ENCODE measurements around the gene ITPR1. TPM values are rescaled to one million over a fixed set of nuclear protein-coding genes. Genes with fewer than 3 reads are reported as not detected.

Gene ITPR1
- total and polyA plus RNA-seq, 12 donors = 9.7 to 40.3 (median 18.8) TPM

GRCh38 chr3:4741404-4742307 is 248.5 kb downstream of the ITPR1 start:
- peaks cover 10 to 93% (median 47%) of the 10 kb centered on the region in 9 donors for H3K4me1 ChIP-seq
- peak overlapping the region; percentile 61 to 97 (median 87) for H3K27ac ChIP-seq
- peak; percentile 80 to 92 (median 86) for ATAC-seq
- WGBS, 2 donors = 43 to 53% methylated on average over 14 of the region's 14 CpGs
- DNase-seq = peak; percentile 41 to 87
- H3K9me3 ChIP-seq = peaks cover 0 to 9% (median 0%) of the 10 kb centered on the region in 11 donors
- TF ChIP-seq CTCF (IDR thresholded peaks at IDR 0.05) = no peak
- no peaks in the 10 kb centered on the region for H3K27me3 ChIP-seq
- intact Hi-C loops (cut with DNase I) = loop anchor here in 6 of 10 donors (1.0 to 10.0 kb wide), 7 partner anchors 10 to 246 kb away; partner anchors contain the start of gene BHLHE40 (in 1 of the 6)
- peaks cover 0 to 21% (median 0%) of the 10 kb centered on the region in 9 donors for H3K36me3 ChIP-seq
- H3K4me3 ChIP-seq = no peak overlapping the region

GRCh38 chr3:4742359-4742758 is 249.2 kb downstream of the ITPR1 start:
- TF ChIP-seq CTCF (IDR thresholded peaks at IDR 0.05) = no peak
- no peak overlapping the region for H3K4me3 ChIP-seq
- H3K4me1 ChIP-seq = peaks cover 10 to 93% (median 45%) of the 10 kb centered on the region in 9 donors
- ATAC-seq = no peak
- H3K9me3 ChIP-seq = peaks cover 0 to 9% (median 0%) of the 10 kb centered on the region in 11 donors
- H3K27ac ChIP-seq = peak overlapping the region; percentile 61 to 97 (median 87)
- no peaks in the 10 kb centered on the region for H3K27me3 ChIP-seq
- WGBS, 2 donors = 86 to 89% methylated on average over 5 of the region's 5 CpGs
- intact Hi-C loops (cut with DNase I) = loop anchor here in 5 of 10 donors (5.0 to 10.0 kb wide), 5 partner anchors 85 to 245 kb away; partner anchors contain the start of gene BHLHE40 (in 1 of the 5)
- DNase-seq = no peak
- peaks cover 0 to 17% (median 0%) of the 10 kb centered on the region in 9 donors for H3K36me3 ChIP-seq

GRCh38 chr3:4743371-4743770 is 250.2 kb downstream of the ITPR1 start:
- TF ChIP-seq CTCF (IDR thresholded peaks at IDR 0.05) = no peak
- Histone ChIP-seq H3K36me3 (peaks cover 0 to 9% (median 0%) of the 10 kb centered on the region in 9 donors), H3K27ac (peak overlapping the region in 7 of 10 donors; percentile 16 to 97 (median 92)), H3K9me3 (peaks cover 0 to 9% (median 0%) of the 10 kb centered on the region in 11 donors), H3K4me3 (no peak overlapping the region), H3K4me1 (peaks cover 10 to 93% (median 45%) of the 10 kb centered on the region in 9 donors), H3K27me3 (no peaks in the 10 kb centered on the region)
- 80 to 90% methylated on average over 4 of the region's 4 CpGs for WGBS, 2 donors
- DNase-seq = no peak
- no peak for ATAC-seq
- intact Hi-C loops (cut with DNase I) = loop anchor here in 5 of 10 donors (5.0 to 10.0 kb wide), 5 partner anchors 84 to 244 kb away; partner anchors contain the start of gene BHLHE40 (in 1 of the 5)

Measured in heart right ventricle (tissue), 16 donors.